K562 treated with DMSO at 1 percent for 12 hours (cell line): ENCODE results near the gene GLIPR1L2. TPM values are rescaled to one million over a fixed set of nuclear protein-coding genes. Genes with fewer than 3 reads are reported as not detected.

Experiments used
- total RNA-seq: library from RNA; unstranded; fragments of 300-600 nt; gene quantifications from 2 replicates; pipeline ENCODE4 v1.2.3, GENCODE V29; 2022; ENCODE audit not compliant: insufficient read depth

Gene GLIPR1L2
- not detected in 2 replicates for total RNA-seq

DNA sequence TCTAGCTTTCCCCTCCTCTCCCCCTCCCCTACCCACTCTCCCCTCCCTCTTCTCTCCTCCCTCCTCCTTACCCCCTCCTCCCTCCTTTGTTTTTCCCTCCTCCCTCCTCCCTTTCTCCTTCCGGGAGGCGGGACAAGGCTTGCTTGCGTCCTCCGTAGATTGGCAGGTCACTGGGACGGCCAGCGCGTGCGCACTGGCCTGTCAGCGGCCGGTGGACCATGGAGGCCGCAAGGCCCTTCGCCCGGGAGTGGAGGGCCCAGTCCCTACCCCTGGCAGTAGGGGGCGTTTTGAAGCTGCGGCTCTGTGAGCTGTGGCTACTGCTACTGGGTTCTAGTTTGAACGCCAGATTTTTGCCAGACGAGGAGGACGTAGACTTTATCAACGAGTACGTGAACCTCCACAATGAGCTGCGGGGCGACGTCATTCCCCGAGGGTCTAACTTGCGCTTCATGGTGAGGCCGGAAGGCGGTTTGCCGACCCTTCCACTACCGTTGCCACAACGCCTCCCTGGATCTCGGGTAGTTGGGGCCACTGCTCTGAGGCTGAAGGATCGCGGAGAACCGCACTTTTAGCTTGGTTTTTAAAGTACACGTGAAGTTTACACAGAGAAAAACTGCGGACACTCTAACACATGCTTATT lies at the start of gene GLIPR1L2:
Gene GLIPR1L2, plus strand, starts transcription at position 191 of the 640 bp plus-strand sequence. Its CDS starts 28 bp downstream, at position 219.

DNA sequence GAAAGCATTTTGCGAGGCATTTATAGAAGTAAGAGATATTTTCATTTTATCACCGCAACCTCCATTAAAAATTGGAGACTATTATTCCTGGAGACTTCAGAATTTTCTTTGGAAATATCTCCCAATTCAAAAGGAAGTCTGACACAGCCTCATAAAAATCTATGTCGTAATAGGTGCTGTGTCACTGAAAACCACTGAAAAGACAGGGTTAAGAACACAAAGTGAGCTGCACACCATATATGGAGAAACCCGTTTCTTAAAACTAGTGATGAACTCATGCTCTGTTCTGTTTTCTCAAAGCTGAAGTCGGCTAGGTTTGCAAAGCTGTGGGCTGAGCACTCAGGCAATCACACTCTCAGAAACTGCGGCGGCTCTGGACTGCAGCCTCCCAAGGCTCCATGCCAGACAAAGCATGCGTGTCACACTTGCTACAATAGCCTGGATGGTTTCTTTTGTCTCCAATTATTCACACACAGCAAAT lies 89.6 kb downstream of the GLIPR1L2 start, which contains the start of gene GLIPR1:
Gene GLIPR1, plus strand, starts transcription at position 287 of the 481 bp plus-strand sequence. Its CDS starts 126 bp downstream, at position 413.

Other genes starting within 250 kb of the GLIPR1L2 start
- gene KCNC2, start 181.2 kb upstream of the GLIPR1L2 start, total RNA-seq: not detected in 2 replicates
- 1.3 TPM in 1 of 2 replicates, not detected in the other for gene CAPS2, start 60.8 kb upstream of the GLIPR1L2 start, total RNA-seq
- not detected in 2 replicates for gene GLIPR1L1, start 56.4 kb upstream of the GLIPR1L2 start, total RNA-seq
- 0.78 and 1.9 TPM in 2 replicates for gene GLIPR1, start 89.7 kb downstream of the GLIPR1L2 start, total RNA-seq
- 6.2 and 19.8 TPM in 2 replicates for gene KRR1, start 120.5 kb downstream of the GLIPR1L2 start, total RNA-seq